T-helper 17 cell (primary cell): ENCODE data around the gene FOXO4. TPM values are rescaled to one million over a fixed set of nuclear protein-coding genes. Genes with fewer than 3 reads are reported as not detected.

Experiments
- ATAC-seq: fragments of 150-1000 bp; cut with Tn5 transposase; 2 replicates; pipeline ENCODE4 v1.10.0; 2021; ENCODE audit warnings: mild to moderate bottlenecking, moderate library complexity
- DNase-seq, 3 donors: peaks; one replicate each; pipeline versions ENCODE4 v3.0.0 to v3.0.0-alpha.2; 2020 to 2021
- H3K9me3 ChIP-seq: one replicate; pipeline ENCODE4 v1.7.0; 2013; ENCODE audit warnings: low read length, mild to moderate bottlenecking; ENCODE audit not compliant: control insufficient read depth, poor library complexity, severe bottlenecking
- H3K27ac Mint-ChIP-seq: one replicate; pipeline ENCODE4 v1.8.0; 2022; ENCODE audit warnings: mild to moderate bottlenecking, moderate library complexity, mixed read lengths
- H3K27me3 Mint-ChIP-seq: one replicate; pipeline ENCODE4 v1.8.0; 2022; ENCODE audit warnings: mixed read lengths
- H3K36me3 Mint-ChIP-seq: one replicate; pipeline ENCODE4 v1.8.0; 2022; ENCODE audit warnings: low read depth, mixed read lengths
- H3K4me1 Mint-ChIP-seq: one replicate; pipeline ENCODE4 v1.8.0; 2022; ENCODE audit warnings: mild to moderate bottlenecking, mixed read lengths
- H3K4me3 Mint-ChIP-seq: one replicate; pipeline ENCODE4 v1.8.0; 2022; ENCODE audit warnings: mild to moderate bottlenecking, moderate library complexity, mixed read lengths
- total RNA-seq, 4 donors: library from RNA in 2 of 4; stranded (reverse) in 2 of 4; gene quantifications; one replicate each; pipeline ENCODE4 v1.2.3 and lab custom pipeline; 2022 to 2026

FOXO4 gene
- total RNA-seq, 2 donors from 2014 or later, result 23.4 to 40.1 TPM

- Mint-ChIP-seq H3K27ac (no peak overlapping the region), H3K4me1 (no peaks in the 10 kb centered on the region), H3K27me3 (no peaks in the 10 kb centered on the region), H3K4me3 (no peak overlapping the region), H3K36me3 (no peaks in the 10 kb centered on the region)
- no peaks in the 10 kb centered on the region for H3K9me3 ChIP-seq
- ATAC-seq (no peak), DNase-seq (no peak)
Measured at GRCh38 chrX:71082124-71082647, 13.5 kb upstream of the FOXO4 start.

DNA sequence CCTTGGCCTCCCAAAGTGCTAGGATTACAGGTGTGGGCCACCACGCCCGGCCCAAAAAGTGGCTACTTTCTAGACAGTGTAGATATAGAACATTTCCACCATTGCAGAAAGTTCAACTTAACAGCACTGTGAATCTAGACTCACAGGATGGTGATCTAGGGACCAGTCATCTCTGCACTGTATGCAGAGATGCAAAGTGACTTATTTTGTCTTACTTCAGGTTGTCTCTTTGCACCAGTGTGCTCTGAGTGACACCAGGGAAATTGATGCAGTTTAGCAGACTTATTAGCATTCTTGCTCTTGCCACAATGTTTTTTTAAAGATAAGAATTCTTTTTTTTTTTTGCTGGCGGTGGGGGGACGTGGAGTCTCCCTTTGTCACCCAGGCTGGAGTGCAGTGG lies 12.8 kb upstream of the FOXO4 start:
- Mint-ChIP-seq H3K4me3 (no peak overlapping the region), H3K36me3 (no peaks in the 10 kb centered on the region), H3K4me1 (no peaks in the 10 kb centered on the region), H3K27ac (no peak overlapping the region), H3K27me3 (no peaks in the 10 kb centered on the region)
- ATAC-seq (no peak), DNase-seq (no peak)
- H3K9me3 ChIP-seq, result no peaks in the 10 kb centered on the region

DNA sequence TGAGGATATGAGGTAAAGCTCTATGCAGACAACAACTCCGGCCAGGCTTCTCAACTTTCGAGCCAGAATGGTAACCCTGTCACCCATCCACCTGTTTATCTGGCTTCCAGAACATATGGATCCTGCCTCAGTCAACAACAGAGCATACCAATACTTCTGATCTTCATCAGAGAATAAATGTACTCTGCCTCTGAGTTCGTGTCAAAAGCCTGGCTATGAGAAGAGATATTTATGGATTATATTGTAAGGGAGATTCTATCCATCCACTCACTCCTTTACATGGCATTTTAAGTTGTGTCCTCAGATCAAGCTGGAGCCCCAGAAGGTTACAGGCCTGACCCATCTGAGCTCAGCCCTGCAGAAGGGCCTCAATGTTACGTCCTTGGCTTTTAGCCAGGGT lies 9.8 kb upstream of the FOXO4 start:
- no peak overlapping the region for H3K27ac Mint-ChIP-seq
- H3K36me3 Mint-ChIP-seq, result no peaks in the 10 kb centered on the region
- H3K27me3 Mint-ChIP-seq, result no peaks in the 10 kb centered on the region
- no peaks in the 10 kb centered on the region for H3K9me3 ChIP-seq
- no peak overlapping the region for H3K4me3 Mint-ChIP-seq
- no peaks in the 10 kb centered on the region for H3K4me1 Mint-ChIP-seq
- DNase-seq, result no peak
- ATAC-seq, result no peak

DNA sequence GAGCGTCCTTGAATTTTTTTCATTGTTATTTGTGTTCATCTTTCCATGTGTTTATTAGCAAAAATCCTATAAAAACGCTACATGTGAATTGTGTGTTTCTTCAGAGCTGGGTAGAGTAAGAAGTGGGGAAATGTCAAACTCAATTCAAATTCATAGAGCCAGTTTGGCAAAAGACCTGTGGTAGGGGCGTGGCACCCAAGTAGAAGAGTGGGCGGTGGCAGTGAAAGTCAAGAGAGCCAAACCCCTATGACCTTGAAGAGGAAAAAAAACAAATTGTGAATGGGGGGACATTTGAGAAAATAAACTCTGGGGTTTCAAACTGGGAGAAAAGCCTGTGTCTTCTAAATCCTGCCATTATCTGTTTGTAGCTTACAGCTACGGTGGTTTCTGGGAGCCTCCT lies 4.4 kb upstream of the FOXO4 start:
- H3K36me3 Mint-ChIP-seq, result peaks cover 2% of the 10 kb centered on the region
- H3K9me3 ChIP-seq, result no peaks in the 10 kb centered on the region
- DNase-seq, result no peak
- H3K4me3 Mint-ChIP-seq, result no peak overlapping the region
- H3K4me1 Mint-ChIP-seq, result peaks cover 11% of the 10 kb centered on the region
- H3K27ac Mint-ChIP-seq, result no peak overlapping the region
- ATAC-seq, result no peak
- H3K27me3 Mint-ChIP-seq, result no peaks in the 10 kb centered on the region

DNA sequence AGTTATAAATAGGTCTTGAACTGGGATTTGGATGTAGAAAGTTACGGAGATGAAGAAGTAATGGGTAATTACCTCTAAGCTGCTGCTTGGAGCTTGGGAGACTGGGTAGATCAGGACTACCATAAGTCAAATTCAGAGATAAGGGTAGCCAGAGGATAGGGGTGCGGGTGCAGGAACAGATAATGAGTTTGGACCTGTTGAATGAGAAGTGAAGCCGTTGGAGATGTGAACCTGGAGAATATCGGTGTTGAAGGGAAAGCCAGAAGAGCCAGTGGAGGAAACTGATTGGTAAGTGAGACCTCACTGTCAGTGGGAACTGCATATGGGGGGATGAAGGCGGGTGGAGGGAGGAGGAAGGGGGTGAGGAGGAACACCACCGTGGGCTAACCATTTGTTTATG lies 618 bp upstream of the FOXO4 start:
- peaks cover 23% of the 10 kb centered on the region for H3K4me1 Mint-ChIP-seq
- no peak for DNase-seq

DNA sequence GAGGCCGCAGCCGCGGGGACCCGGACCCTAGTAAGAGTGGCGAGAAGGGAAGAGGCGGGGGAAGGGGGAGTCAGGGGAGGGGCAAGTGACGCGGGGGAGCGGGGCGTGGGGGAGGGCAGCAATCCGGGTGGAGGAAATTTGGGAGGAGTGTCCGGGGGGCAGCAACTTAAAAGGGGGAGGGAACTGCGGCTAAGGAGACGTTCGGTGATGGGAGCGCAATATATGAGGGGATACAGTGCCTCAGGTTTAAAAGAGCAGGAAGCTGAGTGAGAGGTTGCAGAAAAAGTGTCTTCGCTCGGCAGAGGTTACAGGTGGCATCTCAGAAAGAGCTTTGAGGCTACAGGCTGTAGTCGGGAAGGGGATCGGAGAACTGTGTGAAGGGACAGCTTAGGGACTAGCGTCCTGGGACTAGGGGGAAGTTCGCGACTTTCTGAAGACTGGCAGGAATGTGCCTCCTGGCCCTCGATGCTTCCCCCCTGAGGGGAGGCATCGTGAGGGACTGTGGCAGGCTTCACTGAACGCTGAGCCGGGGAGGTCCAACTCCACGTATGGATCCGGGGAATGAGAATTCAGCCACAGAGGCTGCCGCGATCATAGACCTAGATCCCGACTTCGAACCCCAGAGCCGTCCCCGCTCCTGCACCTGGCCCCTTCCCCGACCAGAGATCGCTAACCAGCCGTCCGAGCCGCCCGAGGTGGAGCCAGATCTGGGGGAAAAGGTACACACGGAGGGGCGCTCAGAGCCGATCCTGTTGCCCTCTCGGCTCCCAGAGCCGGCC lies 519 bp downstream of the FOXO4 start:
- Mint-ChIP-seq H3K4me1 (peaks cover 27% of the 10 kb centered on the region), H3K27me3 (no peaks in the 10 kb centered on the region), H3K27ac (peak overlapping the region; percentile 88), H3K36me3 (peaks cover under 1% of the 10 kb centered on the region), H3K4me3 (peak overlapping the region; percentile 96)
- no peaks in the 10 kb centered on the region for H3K9me3 ChIP-seq
- ATAC-seq (peak; percentile 52), DNase-seq (peak in 1 of 3 donors; percentile 68)

More for the DNA sequence above, 618 bp upstream of the FOXO4 start:
- H3K9me3 ChIP-seq, result no peaks in the 10 kb centered on the region
- Mint-ChIP-seq H3K27me3 (no peaks in the 10 kb centered on the region), H3K36me3 (peaks cover 2% of the 10 kb centered on the region), H3K4me3 (peak overlapping the region; percentile 96), H3K27ac (no peak overlapping the region)
- ATAC-seq, result no peak

- Mint-ChIP-seq H3K36me3 (no peaks in the 10 kb centered on the region), H3K27me3 (no peaks in the 10 kb centered on the region), H3K4me1 (peaks cover 33% of the 10 kb centered on the region), H3K27ac (peak overlapping the region; percentile 88), H3K4me3 (peak overlapping the region; percentile 96)
- no peaks in the 10 kb centered on the region for H3K9me3 ChIP-seq
- DNase-seq, result no peak
- no peak for ATAC-seq
Measured at GRCh38 chrX:71096760-71097032, 1.0 kb downstream of the FOXO4 start.

GRCh38 chrX:71098302-71098701 lies 2.7 kb downstream of the FOXO4 start:
- peak overlapping the region; percentile 24 for H3K27ac Mint-ChIP-seq
- DNase-seq, result peak; percentile 65 to 67 (median 67)
- peak; percentile 49 for ATAC-seq
- H3K27me3 Mint-ChIP-seq, result no peaks in the 10 kb centered on the region
- H3K4me3 Mint-ChIP-seq, result peak overlapping the region; percentile 31
- no peaks in the 10 kb centered on the region for H3K9me3 ChIP-seq
- no peaks in the 10 kb centered on the region for H3K36me3 Mint-ChIP-seq
- peaks cover 43% of the 10 kb centered on the region for H3K4me1 Mint-ChIP-seq

GRCh38 chrX:71098951-71099506 lies 3.4 kb downstream of the FOXO4 start:
- H3K9me3 ChIP-seq, result no peaks in the 10 kb centered on the region
- no peak for DNase-seq
- peaks cover 46% of the 10 kb centered on the region for H3K4me1 Mint-ChIP-seq
- H3K36me3 Mint-ChIP-seq, result no peaks in the 10 kb centered on the region
- H3K27me3 Mint-ChIP-seq, result no peaks in the 10 kb centered on the region
- no peak for ATAC-seq
- peak overlapping the region; percentile 29 for H3K27ac Mint-ChIP-seq
- H3K4me3 Mint-ChIP-seq, result peak overlapping the region; percentile 58

DNA sequence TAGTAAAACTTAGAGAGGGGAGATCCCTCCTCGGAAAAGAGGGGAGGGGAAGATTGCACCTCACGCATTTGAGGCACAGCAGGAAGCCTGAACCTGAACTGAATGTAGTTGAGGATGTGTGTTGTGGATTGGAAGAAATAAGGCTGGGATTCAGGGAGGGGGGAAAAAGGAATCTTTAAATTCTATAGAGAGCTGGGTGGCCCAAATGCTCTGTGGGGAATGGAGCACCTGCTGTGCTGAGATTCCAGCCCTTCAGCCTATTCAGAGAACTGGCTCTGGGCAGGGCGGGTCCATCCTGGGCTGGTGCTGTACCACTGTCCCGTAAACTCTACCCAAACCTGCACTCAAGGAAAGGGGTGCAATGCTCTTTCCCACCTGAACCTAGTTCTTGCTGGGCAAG lies 4.1 kb downstream of the FOXO4 start:
- peaks cover 53% of the 10 kb centered on the region for H3K4me1 Mint-ChIP-seq
- H3K36me3 Mint-ChIP-seq, result no peaks in the 10 kb centered on the region
- ATAC-seq (no peak), DNase-seq (no peak)
- peak overlapping the region; percentile 29 for H3K27ac Mint-ChIP-seq
- no peaks in the 10 kb centered on the region for H3K9me3 ChIP-seq
- no peaks in the 10 kb centered on the region for H3K27me3 Mint-ChIP-seq
- peak overlapping the region; percentile 58 for H3K4me3 Mint-ChIP-seq

DNA sequence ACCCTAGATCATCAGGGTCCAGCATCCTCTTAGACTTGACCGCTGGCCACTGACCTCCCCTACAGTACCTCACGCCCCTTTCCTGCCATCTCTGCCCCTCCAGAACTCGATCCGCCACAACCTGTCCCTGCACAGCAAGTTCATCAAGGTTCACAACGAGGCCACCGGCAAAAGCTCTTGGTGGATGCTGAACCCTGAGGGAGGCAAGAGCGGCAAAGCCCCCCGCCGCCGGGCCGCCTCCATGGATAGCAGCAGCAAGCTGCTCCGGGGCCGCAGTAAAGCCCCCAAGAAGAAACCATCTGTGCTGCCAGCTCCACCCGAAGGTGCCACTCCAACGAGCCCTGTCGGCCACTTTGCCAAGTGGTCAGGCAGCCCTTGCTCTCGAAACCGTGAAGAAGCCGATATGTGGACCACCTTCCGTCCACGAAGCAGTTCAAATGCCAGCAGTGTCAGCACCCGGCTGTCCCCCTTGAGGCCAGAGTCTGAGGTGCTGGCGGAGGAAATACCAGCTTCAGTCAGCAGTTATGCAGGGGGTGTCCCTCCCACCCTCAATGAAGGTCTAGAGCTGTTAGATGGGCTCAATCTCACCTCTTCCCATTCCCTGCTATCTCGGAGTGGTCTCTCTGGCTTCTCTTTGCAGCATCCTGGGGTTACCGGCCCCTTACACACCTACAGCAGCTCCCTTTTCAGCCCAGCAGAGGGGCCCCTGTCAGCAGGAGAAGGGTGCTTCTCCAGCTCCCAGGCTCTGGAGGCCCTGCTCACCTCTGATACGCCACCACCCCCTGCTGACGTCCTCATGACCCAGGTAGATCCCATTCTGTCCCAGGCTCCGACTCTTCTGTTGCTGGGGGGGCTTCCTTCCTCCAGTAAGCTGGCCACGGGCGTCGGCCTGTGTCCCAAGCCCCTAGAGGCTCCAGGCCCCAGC lies 5.2 kb downstream of the FOXO4 start:
- Mint-ChIP-seq H3K27me3 (no peaks in the 10 kb centered on the region), H3K36me3 (no peaks in the 10 kb centered on the region), H3K27ac (peak overlapping the region; percentile 94), H3K4me3 (peak overlapping the region; percentile 12), H3K4me1 (peaks cover 51% of the 10 kb centered on the region)
- DNase-seq (no peak), ATAC-seq (peak; percentile 27)
- H3K9me3 ChIP-seq, result no peaks in the 10 kb centered on the region

GRCh38 chrX:71102292-71102691 lies 6.6 kb downstream of the FOXO4 start:
- no peaks in the 10 kb centered on the region for H3K27me3 Mint-ChIP-seq
- ATAC-seq (no peak), DNase-seq (no peak)
- H3K27ac Mint-ChIP-seq, result peak overlapping the region; percentile 94
- H3K4me1 Mint-ChIP-seq, result peaks cover 57% of the 10 kb centered on the region
- H3K4me3 Mint-ChIP-seq, result peak overlapping the region; percentile 68
- no peaks in the 10 kb centered on the region for H3K9me3 ChIP-seq
- peaks cover 3% of the 10 kb centered on the region for H3K36me3 Mint-ChIP-seq
